Testis (tissue), 2 donors: Measurements from ENCODE around the gene APRT.

Experiments used
- POLR2A ChIP-seq: fragments of 450-650 bp; IDR thresholded peaks from one replicate; pipeline ENCODE4 v1.6.1; 2017; ENCODE audit warnings: antibody characterized with exemption, mild to moderate bottlenecking, moderate library complexity
- TF ChIP-seq, protein P1 (sequence below), 3 experiments: fragments of 450-650 bp in 2 of 3; fragments of 200-600 bp in 1 of 3; sonication (generic) in 1 of 3; IDR thresholded peaks; one replicate each; pipeline ENCODE4 v1.5.1; 2016 to 2019; ENCODE audit warnings: antibody characterized with exemption in 3 of 3, mild to moderate bottlenecking in 2 of 3, moderate library complexity in 1 of 3

DNA sequence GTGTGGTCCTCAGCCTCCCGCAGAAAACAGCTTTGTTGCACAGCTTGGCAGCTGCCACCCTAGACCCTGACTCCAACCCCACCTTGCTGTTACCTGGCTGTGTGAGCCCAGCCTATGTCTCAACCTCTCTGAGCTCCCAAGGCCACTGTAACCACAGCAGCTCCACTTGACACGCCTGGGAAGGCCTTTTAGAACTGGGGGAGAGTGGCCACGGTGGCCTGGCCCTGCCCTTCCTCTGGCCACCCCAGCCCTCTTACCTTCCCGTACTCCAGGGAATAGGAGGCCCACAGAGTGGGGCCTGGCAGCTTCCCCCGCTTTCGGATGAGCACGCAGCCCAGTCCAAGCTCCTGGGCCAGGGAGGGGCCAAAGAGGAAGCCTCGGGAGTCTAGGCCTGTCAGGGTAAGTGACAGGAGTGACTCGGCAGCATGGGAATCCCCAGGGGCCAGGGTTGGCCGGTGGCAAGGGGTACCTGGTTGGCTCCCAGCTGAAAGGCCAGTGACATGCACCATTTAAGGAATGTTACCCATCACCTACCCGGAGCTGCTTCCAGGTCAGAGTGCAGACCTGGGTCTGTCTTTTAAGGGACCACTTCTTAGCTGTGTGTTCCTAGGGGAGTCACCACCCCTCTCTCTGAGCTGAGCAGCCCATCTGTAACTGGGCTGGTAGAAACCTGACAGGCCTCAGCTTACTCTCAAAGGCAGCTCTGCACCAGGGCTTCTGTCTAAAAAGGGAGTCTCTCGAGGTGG, 1.4 kb downstream of the APRT start:
- TF ChIP-seq, protein P1, sequence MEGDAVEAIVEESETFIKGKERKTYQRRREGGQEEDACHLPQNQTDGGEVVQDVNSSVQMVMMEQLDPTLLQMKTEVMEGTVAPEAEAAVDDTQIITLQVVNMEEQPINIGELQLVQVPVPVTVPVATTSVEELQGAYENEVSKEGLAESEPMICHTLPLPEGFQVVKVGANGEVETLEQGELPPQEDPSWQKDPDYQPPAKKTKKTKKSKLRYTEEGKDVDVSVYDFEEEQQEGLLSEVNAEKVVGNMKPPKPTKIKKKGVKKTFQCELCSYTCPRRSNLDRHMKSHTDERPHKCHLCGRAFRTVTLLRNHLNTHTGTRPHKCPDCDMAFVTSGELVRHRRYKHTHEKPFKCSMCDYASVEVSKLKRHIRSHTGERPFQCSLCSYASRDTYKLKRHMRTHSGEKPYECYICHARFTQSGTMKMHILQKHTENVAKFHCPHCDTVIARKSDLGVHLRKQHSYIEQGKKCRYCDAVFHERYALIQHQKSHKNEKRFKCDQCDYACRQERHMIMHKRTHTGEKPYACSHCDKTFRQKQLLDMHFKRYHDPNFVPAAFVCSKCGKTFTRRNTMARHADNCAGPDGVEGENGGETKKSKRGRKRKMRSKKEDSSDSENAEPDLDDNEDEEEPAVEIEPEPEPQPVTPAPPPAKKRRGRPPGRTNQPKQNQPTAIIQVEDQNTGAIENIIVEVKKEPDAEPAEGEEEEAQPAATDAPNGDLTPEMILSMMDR (IDR thresholded peaks at IDR 0.05): no peak
- no peak for TF ChIP-seq POLR2A
